Measurements from ENCODE around the gene FGF23. TPM values are rescaled to one million over a fixed set of nuclear protein-coding genes. Genes with fewer than 3 reads are reported as not detected.

The FGF23 gene
- total and polyA plus RNA-seq, 8 donors: not detected

GRCh38 chr12:4388032-4388431, 8.5 kb upstream of the FGF23 start:
- 40 to 42% methylated on average over 1 of the region's 1 CpG for WGBS, 2 donors
- DNase-seq (no peak), FAIRE-seq (no peak), ATAC-seq (no peak)
- Histone ChIP-seq H3K9me3 (no peaks in the 10 kb centered on the region), H3K27ac (no peak overlapping the region), H3K4me1 (no peaks in the 10 kb centered on the region), H3K27me3 (no peaks in the 10 kb centered on the region), H3K4me3 (no peak overlapping the region), H3K36me3 (no peaks in the 10 kb centered on the region)
- intact Hi-C loops (cut with DNase I): no loop called here
- TF ChIP-seq, protein P1, sequence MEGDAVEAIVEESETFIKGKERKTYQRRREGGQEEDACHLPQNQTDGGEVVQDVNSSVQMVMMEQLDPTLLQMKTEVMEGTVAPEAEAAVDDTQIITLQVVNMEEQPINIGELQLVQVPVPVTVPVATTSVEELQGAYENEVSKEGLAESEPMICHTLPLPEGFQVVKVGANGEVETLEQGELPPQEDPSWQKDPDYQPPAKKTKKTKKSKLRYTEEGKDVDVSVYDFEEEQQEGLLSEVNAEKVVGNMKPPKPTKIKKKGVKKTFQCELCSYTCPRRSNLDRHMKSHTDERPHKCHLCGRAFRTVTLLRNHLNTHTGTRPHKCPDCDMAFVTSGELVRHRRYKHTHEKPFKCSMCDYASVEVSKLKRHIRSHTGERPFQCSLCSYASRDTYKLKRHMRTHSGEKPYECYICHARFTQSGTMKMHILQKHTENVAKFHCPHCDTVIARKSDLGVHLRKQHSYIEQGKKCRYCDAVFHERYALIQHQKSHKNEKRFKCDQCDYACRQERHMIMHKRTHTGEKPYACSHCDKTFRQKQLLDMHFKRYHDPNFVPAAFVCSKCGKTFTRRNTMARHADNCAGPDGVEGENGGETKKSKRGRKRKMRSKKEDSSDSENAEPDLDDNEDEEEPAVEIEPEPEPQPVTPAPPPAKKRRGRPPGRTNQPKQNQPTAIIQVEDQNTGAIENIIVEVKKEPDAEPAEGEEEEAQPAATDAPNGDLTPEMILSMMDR (IDR thresholded peaks at IDR 0.05): no peak

DNA sequence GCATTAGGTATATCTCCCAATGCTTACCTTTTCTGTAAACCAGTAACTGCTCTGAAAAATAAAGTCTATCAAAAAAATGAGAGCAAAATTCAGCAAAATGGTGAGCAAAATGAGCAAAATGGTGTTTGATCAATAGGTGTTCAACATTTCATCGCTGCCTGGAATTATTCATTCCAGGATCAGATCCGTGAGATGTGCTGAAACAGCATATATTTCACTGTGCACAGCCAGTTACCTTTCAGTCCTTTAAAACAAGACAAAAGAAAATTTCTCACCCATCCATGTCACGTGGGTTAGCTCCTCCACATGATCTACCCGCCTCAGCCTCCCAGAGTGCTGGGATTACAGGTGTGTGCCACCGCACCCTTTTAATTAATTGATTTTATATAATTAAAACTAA, 8.1 kb upstream of the FGF23 start:
- no peak for DNase-seq
- Histone ChIP-seq H3K4me1 (no peaks in the 10 kb centered on the region), H3K9me3 (no peaks in the 10 kb centered on the region), H3K27me3 (no peaks in the 10 kb centered on the region), H3K36me3 (no peaks in the 10 kb centered on the region), H3K27ac (no peak overlapping the region), H3K4me3 (no peak overlapping the region)
- 86 to 93% methylated on average over 5 of the region's 5 CpGs for WGBS, 2 donors
- TF ChIP-seq, protein P1 (IDR thresholded peaks at IDR 0.05): no peak
- intact Hi-C loops (cut with DNase I): no loop called here
- no peak for ATAC-seq
- FAIRE-seq: no peak

- FAIRE-seq (no peak), DNase-seq (no peak), ATAC-seq (no peak)
- intact Hi-C loops (cut with DNase I): no loop called here
- Histone ChIP-seq H3K9me3 (no peaks in the 10 kb centered on the region), H3K36me3 (no peaks in the 10 kb centered on the region), H3K4me1 (no peaks in the 10 kb centered on the region), H3K27ac (no peak overlapping the region), H3K4me3 (no peak overlapping the region), H3K27me3 (no peaks in the 10 kb centered on the region)
- TF ChIP-seq, protein P1 (IDR thresholded peaks at IDR 0.05): no peak
- 48 to 52% methylated on average over 4 of the region's 4 CpGs for WGBS, 2 donors
Observed at GRCh38 chr12:4386801-4387200, 7.3 kb upstream of the FGF23 start.

GRCh38 chr12:4383304-4383865, 3.9 kb upstream of the FGF23 start:
- WGBS, 2 donors: 63% methylated on average over 8 of the region's 8 CpGs
- peaks cover 0 to 4% (median 0%) of the 10 kb centered on the region in 4 donors for H3K27me3 ChIP-seq
- FAIRE-seq: no peak
- no peak for DNase-seq
- intact Hi-C loops (cut with DNase I): no loop called here
- no peaks in the 10 kb centered on the region for H3K9me3 ChIP-seq
- no peak overlapping the region for H3K4me3 ChIP-seq
- no peaks in the 10 kb centered on the region for H3K36me3 ChIP-seq
- ATAC-seq: no peak
- no peak overlapping the region for H3K27ac ChIP-seq
- TF ChIP-seq, protein P1 (IDR thresholded peaks at IDR 0.05): no peak
- H3K4me1 ChIP-seq: no peaks in the 10 kb centered on the region

GRCh38 chr12:4380332-4380731, 820 bp upstream of the FGF23 start:
- ATAC-seq (no peak), FAIRE-seq (no peak), DNase-seq (no peak)
- no peaks in the 10 kb centered on the region for H3K36me3 ChIP-seq
- peaks cover 0 to 4% (median 0%) of the 10 kb centered on the region in 4 donors for H3K27me3 ChIP-seq
- H3K27ac ChIP-seq: no peak overlapping the region
- TF ChIP-seq, protein P1 (IDR thresholded peaks at IDR 0.05): no peak
- no peaks in the 10 kb centered on the region for H3K9me3 ChIP-seq
- WGBS, 2 donors: 55 to 61% methylated on average over 4 of the region's 4 CpGs
- no peaks in the 10 kb centered on the region for H3K4me1 ChIP-seq
- intact Hi-C loops (cut with DNase I): no loop called here
- H3K4me3 ChIP-seq: no peak overlapping the region
